Measurements from ENCODE around the gene ITLN2.
A peak's percentile ranks its signal among the peaks of the same experiment; 100 is the strongest.

The ITLN2 gene

DNA sequence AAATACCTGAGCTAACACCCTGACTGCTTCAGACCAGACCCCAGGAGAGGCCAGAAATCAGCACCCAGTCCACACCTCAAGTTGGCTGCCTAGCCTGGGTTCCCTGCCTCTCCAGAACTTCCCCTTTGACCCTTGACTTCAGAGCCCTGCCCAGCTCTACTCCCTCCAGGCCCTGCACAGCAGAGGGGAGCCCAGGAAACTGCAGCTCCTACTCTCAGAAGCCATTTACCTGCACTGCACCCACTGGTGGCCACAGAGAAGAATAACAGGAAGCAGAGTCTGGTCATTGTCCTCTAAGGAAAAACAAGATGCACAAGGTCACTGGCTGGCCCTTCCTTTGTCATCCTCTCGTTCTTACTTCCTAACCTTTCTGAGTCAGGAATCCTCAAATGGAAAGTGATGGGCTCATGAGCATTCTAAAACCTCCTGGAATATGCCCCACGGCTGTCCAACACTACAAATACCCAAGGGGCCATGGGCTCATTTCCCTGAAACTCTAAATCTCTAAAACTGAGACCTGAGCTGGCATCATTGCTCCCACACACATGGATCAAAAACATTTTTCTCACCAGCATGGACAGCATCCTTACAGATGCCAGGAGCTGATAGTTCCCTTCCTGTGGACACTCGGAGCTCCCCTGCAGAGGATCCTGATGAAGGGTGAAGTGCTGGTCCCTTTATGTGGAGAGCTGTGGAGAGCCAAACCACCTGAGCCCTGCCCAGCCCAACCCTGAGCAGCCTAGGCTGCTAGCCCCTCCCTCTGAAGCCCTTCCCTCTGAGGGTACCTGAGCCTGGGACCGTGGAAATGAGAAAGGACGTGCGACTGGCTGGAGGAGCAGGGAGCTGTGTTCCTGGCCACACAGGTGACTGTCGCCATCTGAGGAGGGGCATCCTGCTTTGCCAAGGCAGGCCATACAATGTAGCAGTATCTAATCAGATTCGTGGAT lies at the start of gene ITLN2:
Gene ITLN2, minus strand, starts transcription at position 652 of the 947 bp plus-strand sequence. Its CDS starts 68 bp downstream, at position 584.
- no peak within 1 kb of the TSS for H3K4me3 ChIP-seq (ENCODE audit: low read depth, low read length)
- TF ChIP-seq, protein P1, sequence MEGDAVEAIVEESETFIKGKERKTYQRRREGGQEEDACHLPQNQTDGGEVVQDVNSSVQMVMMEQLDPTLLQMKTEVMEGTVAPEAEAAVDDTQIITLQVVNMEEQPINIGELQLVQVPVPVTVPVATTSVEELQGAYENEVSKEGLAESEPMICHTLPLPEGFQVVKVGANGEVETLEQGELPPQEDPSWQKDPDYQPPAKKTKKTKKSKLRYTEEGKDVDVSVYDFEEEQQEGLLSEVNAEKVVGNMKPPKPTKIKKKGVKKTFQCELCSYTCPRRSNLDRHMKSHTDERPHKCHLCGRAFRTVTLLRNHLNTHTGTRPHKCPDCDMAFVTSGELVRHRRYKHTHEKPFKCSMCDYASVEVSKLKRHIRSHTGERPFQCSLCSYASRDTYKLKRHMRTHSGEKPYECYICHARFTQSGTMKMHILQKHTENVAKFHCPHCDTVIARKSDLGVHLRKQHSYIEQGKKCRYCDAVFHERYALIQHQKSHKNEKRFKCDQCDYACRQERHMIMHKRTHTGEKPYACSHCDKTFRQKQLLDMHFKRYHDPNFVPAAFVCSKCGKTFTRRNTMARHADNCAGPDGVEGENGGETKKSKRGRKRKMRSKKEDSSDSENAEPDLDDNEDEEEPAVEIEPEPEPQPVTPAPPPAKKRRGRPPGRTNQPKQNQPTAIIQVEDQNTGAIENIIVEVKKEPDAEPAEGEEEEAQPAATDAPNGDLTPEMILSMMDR (IDR thresholded peaks at IDR 0.05; ENCODE audit: borderline replicate concordance, insufficient read depth, low read depth, low read length), result peak; percentile 83

DNA sequence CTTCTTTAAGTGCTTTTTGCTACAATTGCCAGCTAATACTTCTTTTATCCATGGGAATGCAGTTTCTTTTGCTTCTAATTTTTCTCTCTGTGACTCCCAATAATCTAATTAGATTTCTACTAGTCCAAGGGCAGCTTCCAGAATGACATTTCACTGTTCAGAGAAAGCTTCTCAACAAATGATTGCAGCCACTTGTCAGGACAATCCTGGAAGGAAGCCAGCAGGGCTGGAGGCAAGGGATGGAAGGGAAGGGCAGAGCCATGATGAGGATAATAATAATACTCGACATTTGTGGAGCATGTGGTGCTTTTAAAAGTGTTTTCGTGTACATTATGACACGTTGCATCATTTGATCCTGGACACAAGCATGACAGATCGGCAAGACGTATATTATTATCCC lies 46.9 kb upstream of the ITLN2 start:
- no peak overlapping the region for H3K4me3 ChIP-seq (ENCODE audit: low read depth, low read length)
- TF ChIP-seq, protein P1 (IDR thresholded peaks at IDR 0.05; ENCODE audit: borderline replicate concordance, insufficient read depth, low read depth, low read length), result no peak

DNA sequence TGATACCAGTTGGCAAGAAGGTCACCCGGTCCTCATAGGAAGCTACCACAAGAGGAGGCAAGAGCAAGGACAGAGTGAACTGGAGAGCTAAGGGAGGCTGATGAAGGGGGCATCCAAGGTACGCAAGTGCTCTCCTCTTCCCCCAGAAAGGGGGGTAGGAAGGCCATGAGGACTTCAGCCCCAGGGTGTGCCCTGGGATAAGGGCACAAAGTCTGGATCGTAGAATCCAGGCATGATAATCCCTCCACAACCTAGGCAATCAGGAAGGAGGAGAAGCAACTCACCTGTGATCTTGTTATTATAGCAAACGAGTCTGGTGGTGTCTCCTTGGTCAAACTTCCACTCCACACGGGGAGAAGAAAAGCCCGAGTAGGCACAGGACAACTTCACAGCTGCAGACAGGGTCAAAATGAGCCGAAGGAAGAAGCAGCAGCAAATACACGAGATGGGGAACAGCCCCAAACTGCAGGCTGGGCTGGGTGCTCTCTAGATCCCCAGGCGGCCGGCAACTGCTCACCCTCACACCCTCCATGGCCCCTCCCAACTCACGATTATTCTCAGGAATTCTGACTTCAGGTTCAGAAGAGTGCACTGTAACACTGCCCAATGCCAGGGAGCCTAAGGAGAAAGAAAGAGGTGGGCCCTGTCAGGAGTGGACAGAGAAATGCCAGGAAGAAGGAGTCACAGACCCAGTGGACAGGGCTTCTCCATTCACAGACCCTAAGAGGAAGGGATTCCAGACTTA lies 46.3 kb upstream of the ITLN2 start:
- H3K4me3 ChIP-seq (ENCODE audit: low read depth, low read length), result no peak overlapping the region
- TF ChIP-seq, protein P1 (IDR thresholded peaks at IDR 0.05; ENCODE audit: borderline replicate concordance, insufficient read depth, low read depth, low read length), result no peak

DNA sequence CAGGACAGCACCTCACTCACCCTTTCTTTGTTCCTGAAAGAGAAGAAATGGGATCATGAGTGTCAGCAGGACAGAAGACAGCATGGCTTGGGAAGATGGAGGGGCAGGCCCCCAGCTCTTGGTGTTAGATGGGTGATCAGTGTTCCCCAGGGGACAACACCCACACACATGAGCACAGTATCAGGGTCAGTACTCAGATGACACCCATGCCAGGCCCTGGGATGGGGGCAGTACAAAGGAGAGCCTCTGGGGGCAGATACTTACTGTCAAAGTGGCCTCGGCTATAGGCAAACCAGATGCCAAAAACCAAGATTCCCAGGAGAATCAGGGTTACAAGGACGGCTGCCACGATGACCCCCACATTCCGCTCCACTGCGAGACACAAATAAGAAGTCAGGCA lies 44.8 kb upstream of the ITLN2 start:
- TF ChIP-seq, protein P1 (IDR thresholded peaks at IDR 0.05; ENCODE audit: borderline replicate concordance, insufficient read depth, low read depth, low read length), result no peak
- no peak overlapping the region for H3K4me3 ChIP-seq (ENCODE audit: low read depth, low read length)

DNA sequence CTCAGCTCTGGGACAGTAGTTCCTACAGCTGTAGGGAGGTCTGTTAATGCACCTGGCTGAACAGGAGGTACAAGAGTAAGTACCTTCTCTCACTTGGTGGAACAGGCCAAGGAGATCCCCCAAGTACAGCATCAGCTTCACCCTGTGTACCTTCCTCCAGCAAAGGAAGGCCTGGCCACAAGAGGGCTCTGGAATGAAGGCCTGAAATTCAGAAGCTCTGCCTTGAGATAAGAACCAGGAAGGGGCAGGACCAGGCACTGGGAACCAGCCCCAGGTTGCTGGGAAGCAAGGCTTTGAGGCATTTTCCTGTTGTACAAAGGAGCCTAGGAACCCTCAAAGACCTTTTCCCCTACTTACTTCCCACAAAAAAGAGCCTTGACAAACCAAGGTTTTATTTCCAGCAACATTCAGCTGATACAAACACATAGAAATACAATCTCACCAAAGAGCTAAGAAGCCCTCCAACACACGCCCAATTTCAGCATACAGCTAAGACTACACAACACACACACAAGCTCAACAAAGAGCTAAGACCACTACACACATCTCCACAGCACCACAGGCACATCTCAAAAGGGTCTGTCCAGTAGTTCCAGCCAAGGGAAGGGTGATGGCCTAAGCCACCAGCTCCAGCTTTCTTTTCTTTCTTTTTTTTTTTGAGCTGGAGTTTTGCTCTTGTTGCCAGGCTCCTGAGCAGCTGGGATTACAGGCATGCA lies 42.9 kb upstream of the ITLN2 start:
- no peak overlapping the region for H3K4me3 ChIP-seq (ENCODE audit: low read depth, low read length)
- TF ChIP-seq, protein P1 (IDR thresholded peaks at IDR 0.05; ENCODE audit: borderline replicate concordance, insufficient read depth, low read depth, low read length), result peak; percentile 61

DNA sequence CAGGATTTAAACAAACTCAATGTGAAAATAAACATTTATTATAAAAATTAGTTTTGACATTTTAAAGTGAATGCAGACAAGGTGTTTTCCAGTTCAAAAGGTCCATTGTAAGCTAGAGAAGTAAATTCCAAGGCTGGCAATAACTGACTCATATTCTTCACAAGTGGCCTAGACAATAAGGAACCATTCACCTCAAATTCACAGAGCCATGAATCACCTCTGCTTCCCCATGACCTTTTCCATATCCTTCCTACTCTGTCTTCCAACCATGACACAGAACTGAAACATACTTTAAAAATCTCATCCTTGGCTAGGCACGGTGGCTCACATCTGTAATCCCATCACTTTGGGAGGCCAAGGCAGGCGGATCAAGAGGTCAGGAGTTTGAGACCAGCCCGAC lies 41.6 kb upstream of the ITLN2 start:
- H3K4me3 ChIP-seq (ENCODE audit: low read depth, low read length), result no peak overlapping the region
- TF ChIP-seq, protein P1 (IDR thresholded peaks at IDR 0.05; ENCODE audit: borderline replicate concordance, insufficient read depth, low read depth, low read length), result no peak
